GM23248 (cell line): ENCODE results near the gene TAOK3. TPM values are rescaled to one million over a fixed set of nuclear protein-coding genes. Genes with fewer than 3 reads are reported as not detected.

Source experiments
- DNase-seq: peaks from one replicate; pipeline ENCODE4 v3.0.0-alpha.2; 2015
- H2AFZ ChIP-seq: fragments of 200-600 bp; sonication (generic); 2 replicates; pipeline ENCODE4 v1.6.1; 2016; ENCODE audit warnings: antibody characterized with exemption
- H3F3A ChIP-seq: fragments of 200-600 bp; sonication (generic); 2 replicates; pipeline ENCODE4 v1.6.1; 2016; ENCODE audit warnings: mild to moderate bottlenecking, antibody characterized with exemption, mixed run types; ENCODE audit not compliant: insufficient read depth
- H3K27ac ChIP-seq: fragments of 200-600 bp; sonication (generic); 2 replicates; pipeline ENCODE4 v1.5.1; 2016; ENCODE audit warnings: mild to moderate bottlenecking
- H3K27me3 ChIP-seq: fragments of 200-600 bp; sonication (generic); replicated peaks from 2 replicates; pipeline ENCODE4 v1.6.1; 2016; ENCODE audit warnings: mild to moderate bottlenecking; ENCODE audit not compliant: insufficient read depth
- H3K36me3 ChIP-seq: fragments of 200-600 bp; sonication (generic); 2 replicates; pipeline ENCODE4 v1.6.1; 2016; ENCODE audit warnings: low read depth, mild to moderate bottlenecking
- H3K4me1 ChIP-seq: fragments of 200-600 bp; sonication (generic); 2 replicates; pipeline ENCODE4 v1.6.1; 2016; ENCODE audit warnings: mild to moderate bottlenecking; ENCODE audit not compliant: insufficient read depth
- H3K4me2 ChIP-seq: fragments of 200-600 bp; sonication (generic); one replicate; pipeline ENCODE4 v1.6.1; 2016; ENCODE audit warnings: mild to moderate bottlenecking; ENCODE audit not compliant: unreplicated experiment
- H3K4me3 ChIP-seq: fragments of 200-600 bp; sonication (generic); 2 replicates; pipeline ENCODE4 v1.5.1; 2016; ENCODE audit warnings: mild to moderate bottlenecking
- H3K79me2 ChIP-seq: fragments of 200-600 bp; sonication (generic); 2 replicates; pipeline ENCODE4 v1.6.1; 2016; ENCODE audit warnings: mild to moderate bottlenecking; ENCODE audit not compliant: insufficient read depth
- H3K9ac ChIP-seq: fragments of 200-600 bp; sonication (generic); 2 replicates; pipeline ENCODE4 v1.6.1; 2016; ENCODE audit warnings: mild to moderate bottlenecking
- H3K9me2 ChIP-seq: fragments of 200-600 bp; sonication (generic); 2 replicates; pipeline ENCODE4 v1.6.1; 2016; ENCODE audit warnings: mixed run types, mild to moderate bottlenecking, moderate library complexity; ENCODE audit not compliant: insufficient read depth
- H3K9me3 ChIP-seq: fragments of 200-600 bp; sonication (generic); one replicate; pipeline ENCODE4 v1.6.1; 2017; ENCODE audit warnings: low read depth
- H4K20me1 ChIP-seq: fragments of 200-600 bp; sonication (generic); 2 replicates; pipeline ENCODE4 v1.6.0; 2016; ENCODE audit not compliant: insufficient read depth
- EZH2 ChIP-seq: fragments of 200-600 bp; sonication (generic); IDR thresholded peaks from 2 replicates; pipeline ENCODE4 v1.6.1; 2018; ENCODE audit warnings: antibody characterized with exemption, mild to moderate bottlenecking; ENCODE audit not compliant: insufficient read depth, poor library complexity, severe bottlenecking
- EZH2phosphoT487 ChIP-seq: fragments of 200-600 bp; sonication (generic); IDR thresholded peaks from 2 replicates; pipeline ENCODE4 v1.6.1; 2018; ENCODE audit warnings: antibody characterized with exemption, moderate library complexity, mild to moderate bottlenecking, low read depth; ENCODE audit not compliant: insufficient read depth
- WGBS, 2 experiments: methylation state at CpG; one replicate each; pipeline ENCODE4 v1.1.6; 2015 to 2017; ENCODE audit warnings: low lambda C conversion rate in 2 of 2, low coverage in 1 of 2; ENCODE audit errors: missing lambda C conversion rate in 2 of 2; 5-methylcytosine and 5-hydroxymethylcytosine counted together
- in situ Hi-C: fragments of 300-500 bp; cut with MboI; formaldehyde crosslinking; loops from 2 replicates; pipeline ENCODE4 v1.15.0; 2020
- polyA plus RNA-seq: library from polyadenylated mRNA; unstranded; fragments of >200 nt; fragmentation: Nextera tagmentation; extraction: Ambion mirVana; gene quantifications from 2 replicates; pipeline ENCODE4 v1.2.1, GENCODE V29; 2016
- total RNA-seq: library from RNA; depleted of rRNA; stranded (reverse); fragments of >200 nt; shearing (Covaris generic); gene quantifications from 2 replicates; pipeline ENCODE4 v1.2.3, GENCODE V29; 2014

TAOK3 gene
- total and polyA plus RNA-seq, 2 experiments from 2014 or later, result 17.8 to 49.8 TPM

- H3K27me3 ChIP-seq, result no peaks in the 10 kb centered on the region
- TF ChIP-seq EZH2, result no peak
- no peak for TF ChIP-seq EZH2phosphoT487
- H2AFZ ChIP-seq, result no peak overlapping the region
- no peaks in the 10 kb centered on the region for H3K36me3 ChIP-seq
- H3K4me2 ChIP-seq, result peak overlapping the region; percentile 10
- peaks cover 21% of the 10 kb centered on the region for H3K4me1 ChIP-seq
- H3K9me3 ChIP-seq, result no peaks in the 10 kb centered on the region
- WGBS, 2 experiments, result 56 to 67% methylated on average over 4 of the region's 4 CpGs
- no peaks in the 10 kb centered on the region for H3K9me2 ChIP-seq
- no peak overlapping the region for H3K4me3 ChIP-seq
- H3K9ac ChIP-seq, result no peak overlapping the region
- no peak overlapping the region for H3K27ac ChIP-seq
- H4K20me1 ChIP-seq, result no peaks in the 10 kb centered on the region
- H3F3A ChIP-seq, result peaks cover 17% of the 10 kb centered on the region
- peak; percentile 46 for DNase-seq
- peaks cover 90% of the 10 kb centered on the region for H3K79me2 ChIP-seq
- in situ Hi-C loops, result no loop called here
Measured at GRCh38 chr12:118332511-118332910, 40.2 kb downstream of the TAOK3 start.

GRCh38 chr12:118330421-118331018 lies 42.2 kb downstream of the TAOK3 start:
- TF ChIP-seq EZH2phosphoT487 (no peak), EZH2 (no peak)
- no peak overlapping the region for H2AFZ ChIP-seq

GRCh38 chr12:118328486-118329330 lies 44.0 kb downstream of the TAOK3 start:
- TF ChIP-seq EZH2, result no peak
- no peak for TF ChIP-seq EZH2phosphoT487
- no peaks in the 10 kb centered on the region for H3K9me3 ChIP-seq
- H2AFZ ChIP-seq, result no peak overlapping the region
- H3K27ac ChIP-seq, result no peak overlapping the region
- H3K9me2 ChIP-seq, result no peaks in the 10 kb centered on the region
- H3K27me3 ChIP-seq, result no peaks in the 10 kb centered on the region
- 0 out of 2 replicates have a peak, but pooled peaks cover 11% of the 10 kb centered on the region for H3F3A ChIP-seq
- peaks cover 90% of the 10 kb centered on the region for H3K79me2 ChIP-seq
- in situ Hi-C loops, result no loop called here
- peaks cover 23% of the 10 kb centered on the region for H3K4me1 ChIP-seq
- WGBS, 2 experiments, result 97 to 99% methylated on average over 3 of the region's 3 CpGs
- H3K4me3 ChIP-seq, result no peak overlapping the region
- peaks cover 7% of the 10 kb centered on the region; the same call in 1 of the 2 replicates for H3K36me3 ChIP-seq
- no peaks in the 10 kb centered on the region for H4K20me1 ChIP-seq
- no peak overlapping the region for H3K9ac ChIP-seq
- no peak overlapping the region for H3K4me2 ChIP-seq
- DNase-seq, result no peak

More at GRCh38 chr12:118330421-118331018, 42.2 kb downstream of the TAOK3 start:
- Histone ChIP-seq H3K9me3 (no peaks in the 10 kb centered on the region), H3K4me3 (no peak overlapping the region), H3K36me3 (peaks cover 7% of the 10 kb centered on the region; the same call in 1 of the 2 replicates), H3K9ac (no peak overlapping the region), H3K79me2 (peaks cover 93% of the 10 kb centered on the region), H3K9me2 (no peaks in the 10 kb centered on the region), H3K27me3 (no peaks in the 10 kb centered on the region), H4K20me1 (no peaks in the 10 kb centered on the region), H3K27ac (no peak overlapping the region), H3K4me1 (peaks cover 23% of the 10 kb centered on the region), H3F3A (0 out of 2 replicates have a peak, but pooled peaks cover 11% of the 10 kb centered on the region), H3K4me2 (no peak overlapping the region)
- no peak for DNase-seq
- 97% methylated on average over 3 of the region's 3 CpGs for WGBS, 2 experiments
- in situ Hi-C loops, result no loop called here

- H3K9me2 ChIP-seq, result no peaks in the 10 kb centered on the region
- no peaks in the 10 kb centered on the region for H3K27me3 ChIP-seq
- H3K4me1 ChIP-seq, result peaks cover 19% of the 10 kb centered on the region
- no peak overlapping the region for H2AFZ ChIP-seq
- H3K27ac ChIP-seq, result no peak overlapping the region
- peaks cover 90% of the 10 kb centered on the region for H3K79me2 ChIP-seq
- H3K9ac ChIP-seq, result no peak overlapping the region
- H3K4me2 ChIP-seq, result peak overlapping the region; percentile 20
- DNase-seq, result peak; percentile 23
- H3F3A ChIP-seq, result 0 out of 2 replicates have a peak, but pooled peaks cover 11% of the 10 kb centered on the region
- no peak for TF ChIP-seq EZH2
- no peak for TF ChIP-seq EZH2phosphoT487
- in situ Hi-C loops, result no loop called here
- H3K36me3 ChIP-seq, result peaks cover 7% of the 10 kb centered on the region; the same call in 1 of the 2 replicates
- no peak overlapping the region for H3K4me3 ChIP-seq
- no peaks in the 10 kb centered on the region for H4K20me1 ChIP-seq
- H3K9me3 ChIP-seq, result no peaks in the 10 kb centered on the region
Measured at GRCh38 chr12:118327391-118327790, 45.3 kb downstream of the TAOK3 start.
